SJSA1 (cell line): ENCODE data around the gene GPLD1. TPM values are rescaled to one million over a fixed set of nuclear protein-coding genes. Genes with fewer than 3 reads are reported as not detected.

ENCODE experiments used
- DNase-seq, 2 experiments: peaks; one replicate each; pipeline ENCODE4 v3.0.0-alpha.2; 2015 to 2020; ENCODE audit warnings: low spot score in 2 of 2, low read depth in 1 of 2
- H3K27ac ChIP-seq: fragments of 250-450 bp; sonication (Bioruptor Pico); 2 replicates; pipeline ENCODE4 v1.5.1; 2020; ENCODE audit warnings: mild to moderate bottlenecking, moderate library complexity
- H3K27me3 ChIP-seq: fragments of 250-450 bp; sonication (Bioruptor Pico); replicated peaks from 2 replicates; pipeline ENCODE4 v1.5.1; 2020; ENCODE audit warnings: mild to moderate bottlenecking, moderate library complexity
- H3K36me3 ChIP-seq: fragments of 250-450 bp; sonication (Bioruptor Pico); 2 replicates; pipeline ENCODE4 v1.5.1; 2020; ENCODE audit warnings: mild to moderate bottlenecking
- H3K4me1 ChIP-seq: fragments of 250-450 bp; sonication (Bioruptor Pico); replicated peaks from 2 replicates; pipeline ENCODE4 v1.6.1; 2021; ENCODE audit warnings: mild to moderate bottlenecking
- H3K4me3 ChIP-seq: fragments of 250-450 bp; sonication (Bioruptor Pico); 2 replicates; pipeline ENCODE4 v1.5.1; 2020; ENCODE audit warnings: mild to moderate bottlenecking
- H3K9me3 ChIP-seq: fragments of 250-450 bp; sonication (Bioruptor Pico); replicated peaks from 2 replicates; pipeline ENCODE4 v1.5.1; 2020; ENCODE audit warnings: mild to moderate bottlenecking
- total RNA-seq: library from RNA; depleted of rRNA; stranded (reverse); fragments of >200 nt; shearing (Covaris generic); gene quantifications from 2 replicates; pipeline ENCODE4 v1.2.3, GENCODE V29; 2014; rRNA removed

Gene GPLD1
- 0.34 and 0.74 TPM in 2 replicates for total RNA-seq

GRCh38 chr6:24489470-24489869, at the start of gene GPLD1:
Gene GPLD1 (minus strand): TSS chr6:24489578. CDS start chr6:24489511, 67 bp downstream.
- no peak for DNase-seq
- no peaks in the 10 kb centered on the region for H3K36me3 ChIP-seq
- H3K27me3 ChIP-seq = 0 out of 2 replicates have a peak, but pooled peaks cover 8% of the 10 kb centered on the region
- peaks cover 2% of the 10 kb centered on the region for H3K4me1 ChIP-seq
- H3K4me3 ChIP-seq = no peak within 1 kb of the TSS
- H3K27ac ChIP-seq = no peak within 1 kb of the TSS
- no peaks in the 10 kb centered on the region for H3K9me3 ChIP-seq

DNA sequence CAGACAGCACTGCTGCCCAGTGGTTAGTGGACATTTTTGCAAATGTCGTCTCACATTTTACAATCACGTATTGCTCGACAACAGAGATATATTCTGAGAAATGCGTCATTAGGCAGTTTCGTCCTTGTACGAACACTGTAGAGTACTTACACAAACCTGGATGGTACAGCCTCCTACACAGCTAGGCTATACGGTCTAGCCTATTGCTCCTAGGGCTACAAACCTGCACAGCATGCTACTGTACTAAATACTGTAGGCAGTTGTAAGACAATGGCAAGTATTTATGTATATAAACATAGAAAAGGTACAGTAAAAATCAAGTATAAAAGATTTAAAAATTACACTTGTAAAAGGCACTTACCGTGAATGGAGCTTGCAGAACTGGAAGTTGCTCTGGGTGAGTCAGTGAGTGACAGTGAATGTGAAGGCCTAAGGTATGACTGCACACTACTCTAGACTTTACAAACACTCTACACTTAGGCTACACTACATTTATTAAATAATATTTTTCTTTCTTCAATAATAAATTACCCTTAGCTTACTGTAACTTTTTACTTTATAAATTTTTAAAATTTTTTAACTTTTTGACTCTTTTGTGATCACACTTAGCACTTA, 48.5 kb upstream of the GPLD1 start:
- Histone ChIP-seq H3K4me1 (no peaks in the 10 kb centered on the region), H3K36me3 (no peaks in the 10 kb centered on the region), H3K9me3 (no peaks in the 10 kb centered on the region), H3K4me3 (no peak overlapping the region), H3K27me3 (no peaks in the 10 kb centered on the region), H3K27ac (no peak overlapping the region)
- no peak for DNase-seq

GRCh38 chr6:24537082-24537699, 47.8 kb upstream of the GPLD1 start:
- H3K27ac ChIP-seq = no peak overlapping the region
- no peak for DNase-seq
- H3K4me3 ChIP-seq = no peak overlapping the region
- H3K36me3 ChIP-seq = no peaks in the 10 kb centered on the region
- H3K9me3 ChIP-seq = no peaks in the 10 kb centered on the region
- no peaks in the 10 kb centered on the region for H3K4me1 ChIP-seq
- no peaks in the 10 kb centered on the region for H3K27me3 ChIP-seq

DNA sequence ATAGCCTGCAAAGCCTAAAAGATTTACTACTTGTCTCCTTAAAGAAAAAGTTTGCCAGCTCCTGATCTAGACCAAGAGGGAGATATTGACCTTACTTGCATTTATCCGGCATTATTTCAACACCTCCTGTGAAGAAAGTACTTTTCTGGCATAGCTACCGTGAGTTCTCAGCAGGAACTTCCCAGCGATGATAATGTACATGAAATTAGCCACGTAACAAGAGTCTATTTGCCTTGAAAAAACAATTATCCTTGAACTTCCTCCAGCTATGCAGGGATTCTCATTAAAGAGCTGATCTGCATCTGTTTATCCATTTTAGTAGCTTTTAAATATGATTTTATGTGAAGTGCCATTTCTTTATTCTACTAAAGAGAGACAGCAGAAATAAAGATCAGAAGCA, 47.1 kb upstream of the GPLD1 start:
- Histone ChIP-seq H3K27ac (no peak overlapping the region), H3K27me3 (no peaks in the 10 kb centered on the region), H3K9me3 (no peaks in the 10 kb centered on the region), H3K36me3 (no peaks in the 10 kb centered on the region), H3K4me3 (no peak overlapping the region), H3K4me1 (no peaks in the 10 kb centered on the region)
- DNase-seq = no peak

- H3K27ac ChIP-seq = no peak overlapping the region
- H3K36me3 ChIP-seq = no peaks in the 10 kb centered on the region
- no peaks in the 10 kb centered on the region for H3K9me3 ChIP-seq
- H3K27me3 ChIP-seq = no peaks in the 10 kb centered on the region
- DNase-seq = no peak
- no peak overlapping the region for H3K4me3 ChIP-seq
- no peaks in the 10 kb centered on the region for H3K4me1 ChIP-seq
Measured at GRCh38 chr6:24535210-24535609, 45.8 kb upstream of the GPLD1 start.

- H3K9me3 ChIP-seq = no peaks in the 10 kb centered on the region
Measured at GRCh38 chr6:24534329-24534728, 45.0 kb upstream of the GPLD1 start.

GRCh38 chr6:24529985-24530384, 40.6 kb upstream of the GPLD1 start:
- Histone ChIP-seq H3K4me1 (no peaks in the 10 kb centered on the region), H3K9me3 (no peaks in the 10 kb centered on the region), H3K27me3 (no peaks in the 10 kb centered on the region), H3K4me3 (no peak overlapping the region), H3K27ac (no peak overlapping the region), H3K36me3 (no peaks in the 10 kb centered on the region)
- no peak for DNase-seq

More at GRCh38 chr6:24534329-24534728, 45.0 kb upstream of the GPLD1 start:
- Histone ChIP-seq H3K36me3 (no peaks in the 10 kb centered on the region), H3K4me1 (no peaks in the 10 kb centered on the region), H3K27ac (no peak overlapping the region), H3K27me3 (no peaks in the 10 kb centered on the region), H3K4me3 (no peak overlapping the region)
- no peak for DNase-seq

- H3K36me3 ChIP-seq = no peaks in the 10 kb centered on the region
- H3K4me3 ChIP-seq = no peak overlapping the region
- no peaks in the 10 kb centered on the region for H3K9me3 ChIP-seq
- H3K4me1 ChIP-seq = no peaks in the 10 kb centered on the region
- H3K27me3 ChIP-seq = no peaks in the 10 kb centered on the region
- no peak overlapping the region for H3K27ac ChIP-seq
- no peak for DNase-seq
Measured at GRCh38 chr6:24524805-24525204, 35.4 kb upstream of the GPLD1 start.

GRCh38 chr6:24524329-24524728, 35.0 kb upstream of the GPLD1 start:
- H3K27me3 ChIP-seq = no peaks in the 10 kb centered on the region
- H3K36me3 ChIP-seq = no peaks in the 10 kb centered on the region
- DNase-seq = no peak
- no peak overlapping the region for H3K27ac ChIP-seq
- no peaks in the 10 kb centered on the region for H3K4me1 ChIP-seq
- no peak overlapping the region for H3K4me3 ChIP-seq
- H3K9me3 ChIP-seq = no peaks in the 10 kb centered on the region

DNA sequence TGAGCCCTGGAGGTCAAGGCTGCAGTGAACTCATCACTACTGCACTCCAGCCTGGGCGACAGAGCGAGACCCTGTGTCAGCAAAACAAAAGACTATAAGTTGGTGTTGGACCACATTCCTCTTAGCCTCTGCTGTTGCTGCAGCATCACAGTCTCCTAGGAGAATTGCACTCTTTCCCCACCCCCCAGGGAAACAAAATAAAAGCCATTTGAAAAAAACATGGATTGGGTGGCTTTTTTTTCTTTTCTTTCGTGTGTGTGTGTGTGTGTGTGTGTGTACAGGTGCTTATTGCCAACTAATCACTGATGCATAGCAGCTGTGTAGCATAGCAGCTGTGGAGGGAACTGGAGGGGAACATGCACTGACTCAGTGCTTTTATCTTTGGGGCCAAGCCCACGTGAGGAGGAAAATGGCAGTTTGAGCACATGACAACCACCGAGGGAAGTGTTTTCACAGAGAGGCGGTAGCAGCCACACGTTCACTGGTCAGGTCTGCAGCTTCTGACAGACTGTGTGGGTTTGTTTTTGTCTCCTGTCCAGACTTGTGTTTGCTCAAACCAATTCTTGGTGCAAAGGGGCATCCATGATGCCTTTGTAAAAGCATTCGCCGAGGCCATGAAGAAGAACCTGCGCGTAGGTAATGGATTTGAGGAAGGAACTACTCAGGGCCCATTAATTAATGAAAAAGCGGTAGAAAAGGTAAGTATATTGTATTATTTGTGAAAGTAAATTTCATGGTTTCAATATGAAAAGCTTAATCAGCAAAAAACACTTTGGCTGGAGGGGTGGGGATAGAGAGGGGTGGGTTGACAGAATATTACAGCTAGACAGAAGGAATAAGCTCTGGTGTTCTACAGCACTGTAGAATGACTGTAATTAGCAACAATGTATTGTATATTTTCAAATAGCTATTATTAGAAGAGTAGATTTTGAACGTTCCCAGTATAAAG, 33.1 kb upstream of the GPLD1 start:
- Histone ChIP-seq H3K27ac (no peak overlapping the region), H3K4me3 (no peak overlapping the region), H3K27me3 (no peaks in the 10 kb centered on the region), H3K9me3 (no peaks in the 10 kb centered on the region), H3K4me1 (no peaks in the 10 kb centered on the region), H3K36me3 (no peaks in the 10 kb centered on the region)
- DNase-seq = no peak

DNA sequence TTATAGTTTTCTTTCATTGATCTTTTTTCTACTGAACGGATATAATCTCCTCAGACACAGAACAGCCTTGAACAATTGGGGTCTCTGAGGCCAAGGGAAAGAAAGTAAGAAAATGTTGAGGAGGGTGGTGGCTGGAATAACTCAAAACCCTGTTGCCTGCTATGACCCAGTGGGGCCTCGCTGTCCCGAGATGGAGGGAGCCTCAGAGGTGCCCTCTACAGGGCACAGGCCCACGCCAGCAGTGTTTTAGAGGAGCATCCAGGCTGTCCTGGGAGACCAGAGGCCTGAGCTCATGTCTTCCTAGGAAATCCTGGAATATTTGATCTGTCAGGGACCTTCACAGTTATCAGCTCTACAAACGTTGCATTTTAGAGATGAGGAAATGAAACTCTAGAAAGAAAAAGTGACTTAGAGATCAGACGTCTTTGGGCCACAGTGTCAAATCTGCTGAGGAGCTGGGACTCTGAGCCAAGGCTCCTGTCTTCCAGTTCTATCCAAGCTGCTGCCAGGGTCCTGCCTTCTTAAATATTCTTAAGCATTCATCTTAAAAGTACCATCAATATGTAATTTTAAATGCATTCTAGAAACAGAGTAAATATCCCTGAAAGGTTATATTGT, 31.7 kb upstream of the GPLD1 start:
- no peaks in the 10 kb centered on the region for H3K4me1 ChIP-seq
- H3K4me3 ChIP-seq = no peak overlapping the region
- H3K27me3 ChIP-seq = no peaks in the 10 kb centered on the region
- H3K9me3 ChIP-seq = no peaks in the 10 kb centered on the region
- H3K36me3 ChIP-seq = no peaks in the 10 kb centered on the region
- H3K27ac ChIP-seq = no peak overlapping the region
- DNase-seq = peak; percentile 15 to 52

- no peak overlapping the region for H3K4me3 ChIP-seq
- no peaks in the 10 kb centered on the region for H3K27me3 ChIP-seq
- no peaks in the 10 kb centered on the region for H3K9me3 ChIP-seq
- H3K36me3 ChIP-seq = no peaks in the 10 kb centered on the region
- no peak for DNase-seq
- H3K27ac ChIP-seq = no peak overlapping the region
- H3K4me1 ChIP-seq = no peaks in the 10 kb centered on the region
Measured at GRCh38 chr6:24517659-24518543, 28.5 kb upstream of the GPLD1 start.

GRCh38 chr6:24513602-24514001, 24.2 kb upstream of the GPLD1 start:
- H3K9me3 ChIP-seq = no peaks in the 10 kb centered on the region
- H3K27ac ChIP-seq = no peak overlapping the region
- H3K27me3 ChIP-seq = no peaks in the 10 kb centered on the region
- no peak for DNase-seq
- no peak overlapping the region for H3K4me3 ChIP-seq
- no peaks in the 10 kb centered on the region for H3K4me1 ChIP-seq
- H3K36me3 ChIP-seq = no peaks in the 10 kb centered on the region
